Measurements from ENCODE around the gene ZNF32.

DNA sequence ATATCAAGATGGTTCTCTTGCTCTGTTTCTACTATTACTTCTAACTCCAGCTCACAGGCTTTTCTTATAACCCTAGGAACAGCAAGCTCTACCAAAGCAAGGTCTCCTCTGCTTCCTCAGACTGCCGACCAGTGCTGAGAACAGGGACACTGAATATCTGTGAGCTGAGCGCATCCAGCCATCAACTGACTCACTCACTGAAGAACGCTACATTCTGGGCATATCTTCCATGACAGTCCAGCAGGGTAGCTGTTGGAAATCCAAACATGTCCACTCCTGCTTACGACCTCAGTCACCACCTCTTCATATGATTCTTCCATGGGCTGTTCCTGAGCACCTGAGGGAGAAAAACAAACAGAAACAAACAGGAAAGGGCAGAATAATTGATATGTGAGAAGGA lies 2.8 kb downstream of the ZNF32 start:
- TF ChIP-seq, protein P1, sequence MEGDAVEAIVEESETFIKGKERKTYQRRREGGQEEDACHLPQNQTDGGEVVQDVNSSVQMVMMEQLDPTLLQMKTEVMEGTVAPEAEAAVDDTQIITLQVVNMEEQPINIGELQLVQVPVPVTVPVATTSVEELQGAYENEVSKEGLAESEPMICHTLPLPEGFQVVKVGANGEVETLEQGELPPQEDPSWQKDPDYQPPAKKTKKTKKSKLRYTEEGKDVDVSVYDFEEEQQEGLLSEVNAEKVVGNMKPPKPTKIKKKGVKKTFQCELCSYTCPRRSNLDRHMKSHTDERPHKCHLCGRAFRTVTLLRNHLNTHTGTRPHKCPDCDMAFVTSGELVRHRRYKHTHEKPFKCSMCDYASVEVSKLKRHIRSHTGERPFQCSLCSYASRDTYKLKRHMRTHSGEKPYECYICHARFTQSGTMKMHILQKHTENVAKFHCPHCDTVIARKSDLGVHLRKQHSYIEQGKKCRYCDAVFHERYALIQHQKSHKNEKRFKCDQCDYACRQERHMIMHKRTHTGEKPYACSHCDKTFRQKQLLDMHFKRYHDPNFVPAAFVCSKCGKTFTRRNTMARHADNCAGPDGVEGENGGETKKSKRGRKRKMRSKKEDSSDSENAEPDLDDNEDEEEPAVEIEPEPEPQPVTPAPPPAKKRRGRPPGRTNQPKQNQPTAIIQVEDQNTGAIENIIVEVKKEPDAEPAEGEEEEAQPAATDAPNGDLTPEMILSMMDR (IDR thresholded peaks at IDR 0.05): no peak
- no peak for TF ChIP-seq POLR2A (IDR thresholded peaks at IDR 0.05)
